IMR-90 (cell line): ENCODE measurements around the gene RGMA. TPM values are rescaled to one million over a fixed set of nuclear protein-coding genes. Genes with fewer than 3 reads are reported as not detected.
A peak's percentile ranks its signal among the peaks of the same experiment; 100 is the strongest.

Experiments
- ATAC-seq: fragments of 200-7000 bp; cut with Tn5 transposase; 2 replicates; pipeline ENCODE4 v1.9.1; 2020; ENCODE audit warnings: low read depth, mild to moderate bottlenecking, moderate library complexity
- BruUV-seq: library from RNA; stranded (reverse); fragments of 400-500 nt; replicated peaks from 2 replicates; lab custom pipeline; 2021; lab: Mats Ljungman, UMichigan
- CTCF ChIA-PET: fragments of 300-600 bp; formaldehyde crosslinking; extraction: SDS; loops from one replicate; lab custom pipeline; 2021; ENCODE audit warnings: antibody characterized with exemption; lab: Yijun Ruan, JAX
- POLR2A ChIA-PET: fragments of 300-600 bp; sonication (Branson Sonifier 250); formaldehyde crosslinking; loops from one replicate; lab custom pipeline; 2022; ENCODE audit warnings: antibody characterized with exemption; ENCODE audit not compliant: unreplicated experiment; lab: Charles Lee
- DNase-seq: peaks from one replicate; pipeline ENCODE4 v3.0.0; 2013
- H2AFZ ChIP-seq: replicated peaks from 2 replicates; pipeline ENCODE3; 2013; ENCODE audit warnings: low read length, mild to moderate bottlenecking; ENCODE audit not compliant: poor library complexity
- H2AK5ac ChIP-seq: 2 replicates; pipeline ENCODE4 v1.6.1; 2013; ENCODE audit warnings: low read depth, low read length, inconsistent platforms
- H2AK9ac ChIP-seq: replicated peaks from 2 replicates; pipeline ENCODE3; 2013; ENCODE audit warnings: mild to moderate bottlenecking, low read depth, low read length, moderate library complexity; ENCODE audit not compliant: poor library complexity
- H2BK120ac ChIP-seq: 2 replicates; pipeline ENCODE4 v1.6.1; 2013; ENCODE audit warnings: low read depth, low read length, inconsistent platforms
- H2BK15ac ChIP-seq: 3 replicates; pipeline ENCODE4 v1.6.1; 2013; ENCODE audit warnings: low read depth, low read length, inconsistent platforms
- H2BK20ac ChIP-seq: 2 replicates; pipeline ENCODE4 v1.6.1; 2013; ENCODE audit warnings: low read depth, mild to moderate bottlenecking, inconsistent platforms, low read length, moderate library complexity
- H2BK5ac ChIP-seq: 2 replicates; pipeline ENCODE4 v1.6.1; 2013; ENCODE audit warnings: mild to moderate bottlenecking, low read depth, low read length, inconsistent platforms; ENCODE audit not compliant: poor library complexity, severe bottlenecking
- H3K14ac ChIP-seq: replicated peaks from 2 replicates; pipeline ENCODE4 v1.6.1; 2013; ENCODE audit warnings: low read depth, low read length, inconsistent platforms
- H3K18ac ChIP-seq: 2 replicates; pipeline ENCODE4 v1.6.1; 2013; ENCODE audit warnings: low read depth, low read length, control low read depth
- H3K23ac ChIP-seq: 2 replicates; pipeline ENCODE4 v1.6.1; 2013; ENCODE audit warnings: low read depth, low read length, inconsistent platforms
- H3K27ac ChIP-seq: 2 replicates; pipeline ENCODE4 v1.5.1; 2013; ENCODE audit warnings: mild to moderate bottlenecking, control low read depth, low read length; ENCODE audit not compliant: insufficient read depth
- H3K27me3 ChIP-seq: 2 replicates; pipeline ENCODE4 v1.6.1; 2013; ENCODE audit warnings: low read length; ENCODE audit not compliant: control insufficient read depth, insufficient read depth
- H3K36me3 ChIP-seq: 2 replicates; pipeline ENCODE4 v1.6.1; 2013; ENCODE audit warnings: low read length, mixed read lengths; ENCODE audit not compliant: control insufficient read depth, insufficient read depth
- H3K4ac ChIP-seq: 2 replicates; pipeline ENCODE4 v1.6.1; 2013; ENCODE audit warnings: low read depth, low read length, inconsistent platforms
- H3K4me1 ChIP-seq: 2 replicates; pipeline ENCODE4 v1.6.1; 2013; ENCODE audit warnings: low read length, mixed read lengths; ENCODE audit not compliant: control insufficient read depth, insufficient read depth
- H3K4me2 ChIP-seq: 2 replicates; pipeline ENCODE4 v1.6.1; 2013; ENCODE audit warnings: low read depth, mild to moderate bottlenecking, control low read depth, low read length, moderate library complexity
- H3K4me3 ChIP-seq: 2 replicates; pipeline ENCODE4 v1.5.1; 2013; ENCODE audit warnings: low read depth, mild to moderate bottlenecking, control low read depth, low read length, moderate library complexity; ENCODE audit not compliant: insufficient read depth
- H3K56ac ChIP-seq: 2 replicates; pipeline ENCODE4 v1.6.1; 2013; ENCODE audit warnings: low read length, inconsistent platforms; ENCODE audit not compliant: insufficient read depth; ENCODE audit errors: extremely low read depth
- H3K79me1 ChIP-seq, 2 experiments: 2 replicates each; pipeline ENCODE4 v1.6.1; 2013; ENCODE audit warnings: low read length in 2 of 2, inconsistent platforms in 1 of 2, low read depth in 1 of 2
- H3K9ac ChIP-seq: 2 replicates; pipeline ENCODE4 v1.6.1; 2013; ENCODE audit warnings: low read depth, low read length, control low read depth
- H3K9me1 ChIP-seq: 2 replicates; pipeline ENCODE4 v1.6.1; 2013; ENCODE audit warnings: low read length, inconsistent platforms; ENCODE audit not compliant: insufficient read depth
- H3K9me3 ChIP-seq: 2 replicates; pipeline ENCODE4 v1.6.1; 2013; ENCODE audit warnings: low read length; ENCODE audit not compliant: control insufficient read depth, insufficient read depth
- H4K20me1 ChIP-seq: 2 replicates; pipeline ENCODE4 v1.6.1; 2013; ENCODE audit warnings: low read length, inconsistent platforms; ENCODE audit not compliant: insufficient read depth
- H4K5ac ChIP-seq: 2 replicates; pipeline ENCODE4 v1.6.1; 2013; ENCODE audit warnings: mild to moderate bottlenecking, low read depth, low read length, control low read depth
- H4K8ac ChIP-seq, 2 experiments: 2 replicates each; pipeline ENCODE4 v1.6.1; 2013; ENCODE audit warnings: low read depth in 2 of 2, low read length in 2 of 2, control low read depth in 1 of 2, inconsistent platforms in 1 of 2
- H4K91ac ChIP-seq: 2 replicates; pipeline ENCODE4 v1.6.1; 2013; ENCODE audit warnings: low read depth, low read length, inconsistent platforms; ENCODE audit not compliant: insufficient read depth
- CTCF ChIP-seq: conservative IDR thresholded peaks from 2 replicates; pipeline ENCODE4 v1.5.1; 2012; ENCODE audit warnings: mild to moderate bottlenecking, low read depth, low read length, improper control_type of control experiment
- FOS ChIP-seq: fragments of 150-350 bp; IDR thresholded peaks from 2 replicates; pipeline ENCODE4 v1.6.1; 2016; ENCODE audit warnings: low read depth, low read length
- MXI1 ChIP-seq: IDR thresholded peaks from 2 replicates; pipeline ENCODE4 v1.6.1; 2012; ENCODE audit warnings: low read depth, mild to moderate bottlenecking, low read length, moderate library complexity, borderline replicate concordance
- RAD21 ChIP-seq: IDR thresholded peaks from 2 replicates; pipeline ENCODE4 v1.6.1; 2012; ENCODE audit warnings: low read length, improper control_type of control experiment
- SMC3 ChIP-seq: fragments of 150-350 bp; IDR thresholded peaks from 2 replicates; pipeline ENCODE4 v1.6.1; 2016; ENCODE audit warnings: low read depth, mild to moderate bottlenecking, antibody characterized with exemption, low read length, moderate library complexity
- WGBS, 2 experiments: methylation state at CpG; one replicate each; pipeline versions ENCODE4 v1.1.5 to v1.1.7; 2013; ENCODE audit warnings: missing lambda C conversion rate in 2 of 2; ENCODE audit not compliant: insufficient read length in 1 of 2; ENCODE audit errors: extremely low coverage in 2 of 2; 5-methylcytosine and 5-hydroxymethylcytosine counted together
- dilution Hi-C: fragments of 300-500 bp; cut with HindIII; formaldehyde crosslinking; loops from one replicate; pipeline ENCODE4 v1.14.3; 2018; ENCODE audit warnings: low sequenced_read_pairs; ENCODE audit not compliant: unreplicated experiment
- in situ Hi-C: fragments of 300-500 bp; cut with MboI; formaldehyde crosslinking; loops from 3 replicates; pipeline ENCODE4 v1.14.3; 2019; ENCODE audit warnings: low sequenced_read_pairs, inconsistent platforms, mixed read lengths
- intact Hi-C: fragments of 100-400 bp; cut with micrococcal nuclease; formaldehyde crosslinking; loops from 2 replicates; pipeline ENCODE4 v1.10.0; 2022
- polyA plus RNA-seq, 3 experiments: library from polyadenylated mRNA; depleted of rRNA; stranded (reverse); fragments of >200 nt; gene quantifications; 2 replicates each; pipeline ENCODE4 v1.2.3, GENCODE V29; 2012; ENCODE audit warnings: low replicate concordance in 1 of 3
- total RNA-seq: library from RNA; depleted of rRNA; stranded (reverse); fragments of >200 nt; gene quantifications from 2 replicates; pipeline ENCODE4 v1.2.3, GENCODE V29; 2012
- TF ChIP-seq, protein P1 (sequence below): fragments of 150-350 bp; IDR thresholded peaks from 2 replicates; pipeline ENCODE4 v1.6.1; 2016; ENCODE audit warnings: low read depth, mild to moderate bottlenecking, low read length, moderate library complexity, borderline replicate concordance

Gene RGMA
- total and polyA plus RNA-seq, 2 of the 4 experiments (the other 2 are of a cell fraction), result 0.18 to 0.26 TPM

DNA sequence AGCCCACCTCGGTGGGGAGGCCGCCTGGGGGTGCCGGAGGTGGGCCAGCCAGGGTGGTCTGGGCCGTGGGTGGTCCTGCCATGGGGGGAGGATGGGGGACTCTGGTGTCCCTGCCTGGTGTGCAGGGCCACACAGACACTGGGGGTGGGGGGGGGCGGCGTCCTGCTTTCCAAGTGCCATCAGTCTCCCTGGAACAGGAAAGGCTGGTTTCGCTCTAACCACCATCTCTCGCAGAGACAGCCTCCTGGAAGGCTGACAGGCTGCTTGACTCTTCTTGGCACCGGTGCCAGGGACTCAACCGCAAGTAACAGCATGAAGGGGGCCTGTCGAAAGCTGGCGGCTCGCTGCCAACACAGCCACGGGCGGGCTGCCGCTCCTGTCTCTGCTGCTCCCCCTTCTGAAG lies 40.3 kb downstream of the RGMA start:
- no peaks in the 10 kb centered on the region for H3K4me1 ChIP-seq
- no peak overlapping the region for H3K27ac ChIP-seq
- no peak overlapping the region for H2AK5ac ChIP-seq
- no peak for DNase-seq
- no peaks in the 10 kb centered on the region for H3K36me3 ChIP-seq
- H3K79me1 ChIP-seq, result no peaks in the 10 kb centered on the region
- no peak overlapping the region for H2AFZ ChIP-seq
- no peak overlapping the region for H3K14ac ChIP-seq
- dilution Hi-C loops, result no loop called here
- TF ChIP-seq CTCF (no peak), SMC3 (no peak), FOS (no peak), RAD21 (no peak), MXI1 (no peak)
- TF ChIP-seq, protein P1, sequence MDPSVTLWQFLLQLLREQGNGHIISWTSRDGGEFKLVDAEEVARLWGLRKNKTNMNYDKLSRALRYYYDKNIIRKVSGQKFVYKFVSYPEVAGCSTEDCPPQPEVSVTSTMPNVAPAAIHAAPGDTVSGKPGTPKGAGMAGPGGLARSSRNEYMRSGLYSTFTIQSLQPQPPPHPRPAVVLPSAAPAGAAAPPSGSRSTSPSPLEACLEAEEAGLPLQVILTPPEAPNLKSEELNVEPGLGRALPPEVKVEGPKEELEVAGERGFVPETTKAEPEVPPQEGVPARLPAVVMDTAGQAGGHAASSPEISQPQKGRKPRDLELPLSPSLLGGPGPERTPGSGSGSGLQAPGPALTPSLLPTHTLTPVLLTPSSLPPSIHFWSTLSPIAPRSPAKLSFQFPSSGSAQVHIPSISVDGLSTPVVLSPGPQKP, result no peak
- H3K9ac ChIP-seq, result no peak overlapping the region
- H3K4me2 ChIP-seq, result no peak overlapping the region
- ChIA-PET CTCF (no interaction called here), POLR2A (no interaction called here)
- H2AK9ac ChIP-seq, result no peak overlapping the region
- 20% methylated on average over 9 of the region's 16 CpGs; no CpG with 5 or more reads in 1 of the 2 experiments for WGBS, 2 experiments
- H4K5ac ChIP-seq, result no peak overlapping the region
- H2BK5ac ChIP-seq, result no peak overlapping the region
- H4K20me1 ChIP-seq, result no peaks in the 10 kb centered on the region
- peaks cover 4% of the 10 kb centered on the region; the same call in 1 of the 2 replicates for H3K27me3 ChIP-seq
- H3K23ac ChIP-seq, result no peak overlapping the region
- H4K8ac ChIP-seq, result no peak overlapping the region
- H3K18ac ChIP-seq, result no peak overlapping the region
- peaks cover 3% of the 10 kb centered on the region; the same call in 1 of the 2 replicates for H3K9me3 ChIP-seq
- H3K4me3 ChIP-seq, result no peak overlapping the region
- intact Hi-C loops, result no loop called here
- BruUV-seq, result no TSS peak
- no peak overlapping the region for H2BK20ac ChIP-seq
- H3K9me1 ChIP-seq, result no peaks in the 10 kb centered on the region
- no peak overlapping the region for H2BK15ac ChIP-seq
- 0 out of 2 replicates have a peak, but pooled peaks have one; percentile 27 for ATAC-seq
- no peak overlapping the region for H2BK120ac ChIP-seq
- H4K91ac ChIP-seq, result no peak overlapping the region
- no peak overlapping the region for H3K4ac ChIP-seq
- in situ Hi-C loops, result no loop called here
- H3K56ac ChIP-seq, result no peak overlapping the region
